NCI-H446 (cell line): ENCODE measurements around the gene CYRIA.
A peak's percentile ranks its signal among the peaks of the same experiment; 100 is the strongest.

Experiments used
- DNase-seq, 2 experiments: peaks; one replicate each; lab custom pipeline; 2025; lab: John Stamatoyannopoulos, UW

Gene CYRIA

GRCh38 chr2:16665748-16666448 is at the start of gene CYRIA:
TSS of gene CYRIA (minus strand) at chr2:16665834. CDS start at chr2:16588119, 77,715 bp downstream.
- peak in 1 of 2 experiments; percentile 4 for DNase-seq

GRCh38 chr2:16713011-16713423 is 47.4 kb upstream of the CYRIA start:
- DNase-seq, result no peak

GRCh38 chr2:16709769-16710168 is 44.1 kb upstream of the CYRIA start:
- DNase-seq, result no peak

GRCh38 chr2:16708173-16708572 is 42.5 kb upstream of the CYRIA start:
- no peak for DNase-seq

GRCh38 chr2:16707014-16707623 is 41.5 kb upstream of the CYRIA start:
- DNase-seq, result no peak

- no peak for DNase-seq
Measured at GRCh38 chr2:16700551-16701259, 35.1 kb upstream of the CYRIA start.

- DNase-seq, result no peak
Measured at GRCh38 chr2:16693854-16694253, 28.2 kb upstream of the CYRIA start.

GRCh38 chr2:16691261-16691660 is 25.6 kb upstream of the CYRIA start:
- no peak for DNase-seq

GRCh38 chr2:16687955-16688354 is 22.3 kb upstream of the CYRIA start:
- no peak for DNase-seq

- DNase-seq, result no peak
Measured at GRCh38 chr2:16687222-16687621, 21.6 kb upstream of the CYRIA start.

GRCh38 chr2:16686641-16687040 is 21.0 kb upstream of the CYRIA start:
- DNase-seq, result no peak

GRCh38 chr2:16685340-16685715 is 19.7 kb upstream of the CYRIA start:
- no peak for DNase-seq

- no peak for DNase-seq
Measured at GRCh38 chr2:16684676-16685339, 19.2 kb upstream of the CYRIA start.

GRCh38 chr2:16683576-16683975 is 17.9 kb upstream of the CYRIA start:
- DNase-seq, result no peak

- DNase-seq, result no peak
Measured at GRCh38 chr2:16682431-16683118, 16.9 kb upstream of the CYRIA start.

- DNase-seq, result no peak
Measured at GRCh38 chr2:16680781-16681180, 15.1 kb upstream of the CYRIA start.

- no peak for DNase-seq
Measured at GRCh38 chr2:16680304-16680703, 14.7 kb upstream of the CYRIA start.

- DNase-seq, result no peak
Measured at GRCh38 chr2:16678964-16679363, 13.3 kb upstream of the CYRIA start.

- DNase-seq, result no peak
Measured at GRCh38 chr2:16677875-16678274, 12.2 kb upstream of the CYRIA start.

GRCh38 chr2:16675781-16676180 is 10.1 kb upstream of the CYRIA start:
- DNase-seq, result no peak

GRCh38 chr2:16674154-16674553 is 8.5 kb upstream of the CYRIA start:
- DNase-seq, result no peak

- no peak for DNase-seq
Measured at GRCh38 chr2:16671760-16672159, 6.1 kb upstream of the CYRIA start.
